Endothelial cell of umbilical vein (primary cell): ENCODE data around the gene ASIP. TPM values are rescaled to one million over a fixed set of nuclear protein-coding genes. Genes with fewer than 3 reads are reported as not detected.

Experiments
- BruUV-seq: library from RNA; stranded (reverse); fragments of 400-500 nt; replicated peaks from 2 replicates; lab custom pipeline; 2021; lab: Mats Ljungman, UMichigan
- CTCF ChIA-PET: fragments of 300-600, 350-600 bp; sonication (Branson Sonifier 250); formaldehyde crosslinking; loops from one replicate; lab custom pipeline; 2021; ENCODE audit warnings: antibody characterized with exemption, inconsistent platforms; lab: Charles Lee
- POLR2A ChIA-PET: fragments of 300-600, 350-600 bp; sonication (Branson Sonifier 250); formaldehyde crosslinking; loops from one replicate; lab custom pipeline; 2021; ENCODE audit warnings: antibody characterized with exemption, inconsistent platforms; lab: Charles Lee
- DNase-seq: peaks from one replicate; pipeline ENCODE4 v3.0.0-alpha.2; 2011; ENCODE audit warnings: low read depth, low spot score
- FAIRE-seq: peaks from 2 replicates; lab custom pipeline; 2011; peaks lifted over from hg19 to GRCh38; lab: Jason Lieb, UNC
- H2AFZ ChIP-seq: 2 replicates; pipeline ENCODE4 v1.6.0; 2012; ENCODE audit warnings: low read depth, low read length, control low read depth, inconsistent platforms
- H3K27ac ChIP-seq: 2 replicates; pipeline ENCODE4 v1.5.1; 2011; ENCODE audit warnings: low read depth, mild to moderate bottlenecking, control low read depth, low read length, moderate library complexity; ENCODE audit not compliant: insufficient read depth
- H3K27me3 ChIP-seq, 2 experiments: 2 replicates each; pipeline versions ENCODE4 v1.6.0 to v1.6.1; 2011; ENCODE audit warnings: low read length in 2 of 2, mixed read lengths in 1 of 2; ENCODE audit not compliant: control insufficient read depth in 2 of 2, insufficient read depth in 2 of 2
- H3K36me3 ChIP-seq, 2 experiments: 2 replicates in 1 of 2; 3 replicates in 1 of 2; pipeline ENCODE4 v1.5.1; 2011; ENCODE audit warnings: low read length in 2 of 2, mild to moderate bottlenecking in 1 of 2, moderate library complexity in 1 of 2; ENCODE audit not compliant: control insufficient read depth in 2 of 2, insufficient read depth in 2 of 2; ENCODE audit errors: extremely low read depth in 1 of 2
- H3K4me1 ChIP-seq: 3 replicates; pipeline ENCODE4 v1.5.1; 2011; ENCODE audit warnings: mild to moderate bottlenecking, low read length; ENCODE audit not compliant: control insufficient read depth, insufficient read depth; ENCODE audit errors: extremely low read depth
- H3K4me2 ChIP-seq: 2 replicates; pipeline ENCODE4 v1.6.1; 2011; ENCODE audit warnings: low read length, control low read depth, mixed read lengths; ENCODE audit not compliant: insufficient read depth
- H3K4me3 ChIP-seq, 3 experiments: fragments of 200-600 bp in 1 of 3; sonication (generic), shearing (Covaris generic) in 1 of 3; replicated peaks in 1 of 3; 2 replicates each; pipeline ENCODE4 v1.5.1; 2011 to 2016; ENCODE audit warnings: control low read depth in 3 of 3, low read length in 3 of 3, mild to moderate bottlenecking in 2 of 3, inconsistent platforms in 1 of 3, low read depth in 1 of 3, moderate library complexity in 1 of 3; ENCODE audit not compliant: insufficient read depth in 1 of 3
- H3K79me2 ChIP-seq: 2 replicates; pipeline ENCODE4 v1.6.0; 2012; ENCODE audit warnings: low read length, inconsistent platforms; ENCODE audit not compliant: control insufficient read depth, insufficient read depth
- H3K9ac ChIP-seq: replicated peaks from 2 replicates; pipeline ENCODE3; 2011; ENCODE audit warnings: low read length, control low read depth; ENCODE audit not compliant: insufficient read depth; ENCODE audit errors: extremely low read depth
- H3K9me1 ChIP-seq: replicated peaks from 3 replicates; pipeline ENCODE4 v1.6.0; 2011; ENCODE audit warnings: mild to moderate bottlenecking, low read length; ENCODE audit not compliant: control insufficient read depth, insufficient read depth; ENCODE audit errors: extremely low read depth
- H3K9me3 ChIP-seq: replicated peaks from 2 replicates; pipeline ENCODE4 v1.5.1; 2012; ENCODE audit warnings: low read length, inconsistent platforms; ENCODE audit not compliant: control insufficient read depth, insufficient read depth
- H4K20me1 ChIP-seq: replicated peaks from 2 replicates; pipeline ENCODE3; 2011; ENCODE audit warnings: mild to moderate bottlenecking, low read length; ENCODE audit not compliant: control insufficient read depth, insufficient read depth; ENCODE audit errors: extremely low read depth
- EZH2 ChIP-seq: IDR thresholded peaks from 2 replicates; pipeline ENCODE4 v1.6.1; 2012; ENCODE audit warnings: borderline replicate concordance, low read depth, mild to moderate bottlenecking, moderate library complexity, low read length, inconsistent platforms; ENCODE audit not compliant: severe bottlenecking
- FOS ChIP-seq: IDR thresholded peaks from 2 replicates; pipeline ENCODE4 v1.6.1; 2011; ENCODE audit warnings: mild to moderate bottlenecking, low read length, moderate library complexity, borderline replicate concordance; ENCODE audit not compliant: insufficient read depth
- GATA2 ChIP-seq: IDR thresholded peaks from 2 replicates; pipeline ENCODE4 v1.7.0; 2011; ENCODE audit warnings: low read depth, mild to moderate bottlenecking, moderate library complexity, mixed read lengths, low read length; ENCODE audit not compliant: insufficient read length, insufficient read depth
- JUN ChIP-seq: IDR thresholded peaks from 2 replicates; pipeline ENCODE4 v1.6.1; 2011; ENCODE audit warnings: borderline replicate concordance, low read depth; ENCODE audit not compliant: insufficient read length, insufficient read depth
- MYC ChIP-seq: IDR thresholded peaks from one replicate; pipeline ENCODE4 v1.6.1; 2011; ENCODE audit warnings: mild to moderate bottlenecking, low read depth, low read length
- POLR2A ChIP-seq: IDR thresholded peaks from 2 replicates; pipeline ENCODE4 v1.6.1; 2012; ENCODE audit warnings: low read depth, mild to moderate bottlenecking, control low read depth, low read length
- POLR2AphosphoS5 ChIP-seq: IDR thresholded peaks from 2 replicates; pipeline ENCODE4 v1.6.1; 2012; ENCODE audit warnings: low read depth, mild to moderate bottlenecking, control low read depth, low read length, moderate library complexity; ENCODE audit not compliant: insufficient read depth
- dilution Hi-C: fragments of 300-500 bp; cut with MboI; formaldehyde crosslinking; loops from one replicate; pipeline ENCODE4 v1.15.0; 2019; ENCODE audit warnings: low sequenced_read_pairs; ENCODE audit not compliant: extremely low pct_ligation_motif_present
- intact Hi-C: fragments of 100-400 bp; cut with micrococcal nuclease; formaldehyde crosslinking; loops from one replicate; pipeline ENCODE4 v1.10.0; 2022
- polyA plus RNA-seq, 4 experiments: library from polyadenylated mRNA; depleted of rRNA in 3 of 4; stranded (reverse) in 3 of 4; unstranded in 1 of 4; fragments of >200 nt; gene quantifications; 2 replicates each; pipeline versions ENCODE4 v1.2.1 to v1.2.3, GENCODE V29; 2011 to 2012; ENCODE audit warnings: missing spikeins in 1 of 4
- total RNA-seq: library from RNA; stranded (reverse); gene quantifications from 2 replicates; pipeline ENCODE4 v1.2.3, GENCODE V29; 2021
- TF ChIP-seq, protein P1 (sequence below): IDR thresholded peaks from 2 replicates; pipeline ENCODE4 v1.6.1; 2011; ENCODE audit not compliant: insufficient read depth, insufficient read length
- TF ChIP-seq, protein P2 (sequence below), 2 donors: IDR thresholded peaks; 1 replicate in 1 of 2; 2 replicates in 1 of 2; pipeline ENCODE4 v1.5.1; 2011; ENCODE audit warnings: low read length in 2 of 2, mild to moderate bottlenecking in 2 of 2, moderate library complexity in 2 of 2, control low read depth in 1 of 2, inconsistent platforms in 1 of 2, low read depth in 1 of 2; ENCODE audit not compliant: insufficient read depth in 1 of 2; ENCODE audit errors: extremely low read depth in 1 of 2

ASIP gene
- total and polyA plus RNA-seq, 2 donors (not counting 3 experiments of a cell fraction or from before 2014, with no cell fraction given) = not detected

DNA sequence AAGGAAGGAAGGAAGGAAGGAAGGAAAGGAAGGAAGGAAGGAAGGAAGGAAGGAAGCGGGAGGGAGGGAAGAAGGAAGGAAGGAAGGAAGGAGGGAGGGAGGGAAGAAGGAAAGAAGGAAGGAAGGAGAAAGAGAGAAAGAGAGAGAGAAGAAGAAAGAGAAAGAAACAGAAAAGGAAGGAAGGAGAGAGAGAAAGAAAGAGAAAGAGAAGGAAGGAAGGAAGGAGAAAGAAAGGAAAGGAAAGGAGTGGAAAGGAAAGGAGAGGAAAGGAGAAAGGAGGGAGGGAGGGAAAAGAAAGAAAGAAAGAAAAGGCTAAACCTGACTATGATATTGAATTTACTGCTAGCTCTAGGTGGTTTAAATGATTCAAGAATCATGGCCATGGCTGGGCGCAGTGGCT is 5.3 kb upstream of the ASIP start:
- TF ChIP-seq POLR2A = no peak
- TF ChIP-seq FOS = no peak
- no peak for TF ChIP-seq EZH2
- TF ChIP-seq GATA2 = no peak
- TF ChIP-seq, protein P1, sequence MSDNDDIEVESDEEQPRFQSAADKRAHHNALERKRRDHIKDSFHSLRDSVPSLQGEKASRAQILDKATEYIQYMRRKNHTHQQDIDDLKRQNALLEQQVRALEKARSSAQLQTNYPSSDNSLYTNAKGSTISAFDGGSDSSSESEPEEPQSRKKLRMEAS = no peak
- TF ChIP-seq, protein P2, sequence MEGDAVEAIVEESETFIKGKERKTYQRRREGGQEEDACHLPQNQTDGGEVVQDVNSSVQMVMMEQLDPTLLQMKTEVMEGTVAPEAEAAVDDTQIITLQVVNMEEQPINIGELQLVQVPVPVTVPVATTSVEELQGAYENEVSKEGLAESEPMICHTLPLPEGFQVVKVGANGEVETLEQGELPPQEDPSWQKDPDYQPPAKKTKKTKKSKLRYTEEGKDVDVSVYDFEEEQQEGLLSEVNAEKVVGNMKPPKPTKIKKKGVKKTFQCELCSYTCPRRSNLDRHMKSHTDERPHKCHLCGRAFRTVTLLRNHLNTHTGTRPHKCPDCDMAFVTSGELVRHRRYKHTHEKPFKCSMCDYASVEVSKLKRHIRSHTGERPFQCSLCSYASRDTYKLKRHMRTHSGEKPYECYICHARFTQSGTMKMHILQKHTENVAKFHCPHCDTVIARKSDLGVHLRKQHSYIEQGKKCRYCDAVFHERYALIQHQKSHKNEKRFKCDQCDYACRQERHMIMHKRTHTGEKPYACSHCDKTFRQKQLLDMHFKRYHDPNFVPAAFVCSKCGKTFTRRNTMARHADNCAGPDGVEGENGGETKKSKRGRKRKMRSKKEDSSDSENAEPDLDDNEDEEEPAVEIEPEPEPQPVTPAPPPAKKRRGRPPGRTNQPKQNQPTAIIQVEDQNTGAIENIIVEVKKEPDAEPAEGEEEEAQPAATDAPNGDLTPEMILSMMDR (IDR thresholded peaks at IDR 0.05; ENCODE audit: extremely low read depth in 1 of 2, insufficient read depth in 1 of 2, low read depth in 1 of 2, low read length in 2 of 2) = no peak
- TF ChIP-seq JUN = no peak
- TF ChIP-seq MYC = no peak
- TF ChIP-seq POLR2AphosphoS5 = no peak
- ChIA-PET POLR2A (no interaction called here), CTCF (no interaction called here)
- H3K27me3 ChIP-seq = peaks cover 20 to 32% of the 10 kb centered on the region in 2 experiments
- no peak overlapping the region for H3K4me3 ChIP-seq
- intact Hi-C loops (no loop called here), dilution Hi-C loops (no loop called here)
- FAIRE-seq (no peak), DNase-seq (no peak)
- H3K79me2 ChIP-seq = no peaks in the 10 kb centered on the region
- no peaks in the 10 kb centered on the region for H4K20me1 ChIP-seq
- H3K9me1 ChIP-seq = no peaks in the 10 kb centered on the region
- no TSS peak for BruUV-seq
- no peaks in the 10 kb centered on the region for H3K36me3 ChIP-seq
- no peak overlapping the region for H3K4me2 ChIP-seq
- no peaks in the 10 kb centered on the region for H3K9me3 ChIP-seq
- no peak overlapping the region for H3K27ac ChIP-seq
- no peaks in the 10 kb centered on the region for H3K4me1 ChIP-seq
- H3K9ac ChIP-seq = no peak overlapping the region
- no peak overlapping the region for H2AFZ ChIP-seq
